ENCODE measurements around the gene ERCC4.

- no peak for TF ChIP-seq CTCF (IDR thresholded peaks at IDR 0.05)
- no peak for TF ChIP-seq POLR2A (IDR thresholded peaks at IDR 0.05)
Observed at GRCh38 chr16:13902677-13903076, 17.3 kb upstream of the ERCC4 start.

Data from Peyer's patch (tissue), 4 donors.